ENCODE data around the gene EIF2B1. TPM values are rescaled to one million over a fixed set of nuclear protein-coding genes. Genes with fewer than 3 reads are reported as not detected.

The EIF2B1 gene
- total RNA-seq, 1 experiment from 2014 or later, result 41.7 TPM

GRCh38 chr12:123633379-123634141, at the start of gene EIF2B1, which contains the start of gene GTF2H3 (continued):
- TF ChIP-seq REST (IDR thresholded peaks at IDR 0.05; ENCODE audit: low read depth) (no peak), POLR2A (IDR thresholded peaks at IDR 0.05; ENCODE audit: borderline replicate concordance, extremely low read depth, insufficient read depth, insufficient read length) (peak; percentile 94), TCF7L2 (IDR thresholded peaks at IDR 0.05; ENCODE audit: borderline replicate concordance, extremely low read depth, insufficient read depth, insufficient read length) (peak; percentile 40), MAX (IDR thresholded peaks at IDR 0.05) (peak; percentile 99)

- ATAC-seq (no peak), DNase-seq (ENCODE audit: low read depth, low spot score) (no peak)
- CTCF ChIA-PET, result no interaction called here
- H3K9ac ChIP-seq (ENCODE audit: low read length), result no peak overlapping the region
- POLR2A ChIA-PET, result no interaction called here
- peaks cover 3 to 4% of the 10 kb centered on the region in 2 experiments; a peak in 1 of 4 replicates for H3K36me3 ChIP-seq (ENCODE audit: control insufficient read depth in 1 of 2, insufficient read depth in 2 of 2, low read length in 2 of 2)
- no peak for TF ChIP-seq ATF3 (IDR thresholded peaks at IDR 0.05)
- TF ChIP-seq ZNF274 (IDR thresholded peaks at IDR 0.05; ENCODE audit: low read depth, low read length), result no peak
- TF ChIP-seq ZFX (IDR thresholded peaks at IDR 0.05), result no peak
- TF ChIP-seq EZH2 (IDR thresholded peaks at IDR 0.05), result no peak
- TF ChIP-seq ZBTB33 (IDR thresholded peaks at IDR 0.05; ENCODE audit: extremely low read depth, insufficient replicate concordance, low read length), result no peak
- no peak for TF ChIP-seq SRF (IDR thresholded peaks at IDR 0.05; ENCODE audit: low read depth)
- no TSS peak for BruUV-seq (replicated peaks)
- H3K4me3 ChIP-seq (replicated peaks in 1 of 2; ENCODE audit: low read depth in 1 of 2, low read length in 2 of 2), result no peak overlapping the region
- no peaks in the 10 kb centered on the region for H3K27me3 ChIP-seq (ENCODE audit: insufficient read depth, low read length)
- no peaks in the 10 kb centered on the region for H4K20me1 ChIP-seq (ENCODE audit: insufficient read depth)
- no peaks in the 10 kb centered on the region for H3K79me2 ChIP-seq (ENCODE audit: insufficient read depth, low read length)
- RAD21 ChIA-PET (ENCODE audit: low non-redundant PET in 1 of 2, low total read pairs in 2 of 2, uncharacterized antibody in 2 of 2, unreplicated experiment in 2 of 2), result no interaction called here
- intact Hi-C loops (cut with micrococcal nuclease), result no loop called here
- H3K9me3 ChIP-seq (ENCODE audit: control insufficient read depth in 1 of 2, insufficient read depth in 1 of 2, low read depth in 1 of 2, low read length in 2 of 2), result no peaks in the 10 kb centered on the region
- no peak overlapping the region for H3K4me2 ChIP-seq (ENCODE audit: low read length)
- H2AFZ ChIP-seq (ENCODE audit: low read depth, low read length, poor library complexity, severe bottlenecking), result no peak overlapping the region
- no peaks in the 10 kb centered on the region for H3K9me2 ChIP-seq (ENCODE audit: insufficient read depth)
- no peak overlapping the region for H3K27ac ChIP-seq (ENCODE audit: low read depth, low read length)
- no peaks in the 10 kb centered on the region for H3K4me1 ChIP-seq (ENCODE audit: control insufficient read depth in 1 of 2, insufficient read depth in 2 of 2, low read length in 2 of 2)
Observed at GRCh38 chr12:123681605-123682004, 48.1 kb upstream of the EIF2B1 start.

All from HCT116 (cell line).